ENCODE measurements around the gene TOR1AIP2. TPM values are rescaled to one million over a fixed set of nuclear protein-coding genes. Genes with fewer than 3 reads are reported as not detected.

Gene TOR1AIP2
- total RNA-seq, 1 experiment from 2014 or later: 73.9 TPM

- no peak for DNase-seq
- no peaks in the 10 kb centered on the region for H4K20me1 ChIP-seq (ENCODE audit: control insufficient read depth, insufficient read depth, insufficient read length)
- H2BK15ac ChIP-seq (ENCODE audit: low read depth, low read length): no peak overlapping the region
- no peak for TF ChIP-seq CTCF (conservative IDR thresholded peaks at IDR 0.05)
- no peak overlapping the region for H2BK12ac ChIP-seq (ENCODE audit: insufficient read length, low read depth, low read length)
- no peak overlapping the region for H2AFZ ChIP-seq (ENCODE audit: low read length)
- no peak overlapping the region for H4K5ac ChIP-seq (ENCODE audit: insufficient read length, low read depth, low read length)
- H4K91ac ChIP-seq (ENCODE audit: insufficient read length, low read depth, low read length): no peak overlapping the region
- no peak overlapping the region for H3T11ph ChIP-seq (ENCODE audit: low read length)
- H3K4me1 ChIP-seq (ENCODE audit: insufficient read depth, low read length): no peaks in the 10 kb centered on the region
- no peak overlapping the region for H2BK20ac ChIP-seq (ENCODE audit: low read depth, low read length, poor library complexity, severe bottlenecking)
- no peak overlapping the region for H2BK5ac ChIP-seq (ENCODE audit: insufficient read length, low read length)
- no peak overlapping the region for H3K23ac ChIP-seq (ENCODE audit: insufficient read length, low read depth, low read length)
- Mint-ChIP-seq H3K4me3 (peak overlapping the region in 1 of 2 experiments; percentile 38; a peak in 1 of 5 replicates), H3K27ac (no peak overlapping the region; a peak in 1 of 7 replicates), H3K9me3 (no peaks in the 10 kb centered on the region), H3K36me3 (ENCODE audit: insufficient read depth in 1 of 3, low read depth in 3 of 3) (no peaks in the 10 kb centered on the region), H3K27me3 (ENCODE audit: low read depth) (peaks cover 58% of the 10 kb centered on the region), H3K4me1 (peaks cover 19 to 37% of the 10 kb centered on the region in 2 experiments)
- no peak overlapping the region for H3K4me2 ChIP-seq (ENCODE audit: insufficient read depth, insufficient read length, low read length)
- no peak overlapping the region for H3K4ac ChIP-seq (ENCODE audit: low read depth, low read length)
- H3K79me1 ChIP-seq (ENCODE audit: insufficient read depth, low read depth, low read length, poor library complexity, severe bottlenecking): no peaks in the 10 kb centered on the region
- H3K27me3 ChIP-seq (ENCODE audit: insufficient read depth, low read length): no peaks in the 10 kb centered on the region
- H2BK120ac ChIP-seq (ENCODE audit: low read depth, low read length, poor library complexity, severe bottlenecking): no peak overlapping the region
- no peak overlapping the region for H4K8ac ChIP-seq (replicated peaks; ENCODE audit: insufficient read length, low read depth, low read length)
- H3K9ac ChIP-seq (ENCODE audit: extremely low read depth, insufficient read length, low read length): no peak overlapping the region
- H3K27ac ChIP-seq (ENCODE audit: insufficient read length, low read depth, low read length): no peak overlapping the region
- no CpG with 5 or more reads among the region's 37 CpGs for WGBS (ENCODE audit: extremely low coverage, insufficient read length, low lambda C conversion rate)
- peaks cover 12% of the 10 kb centered on the region for H3K23me2 ChIP-seq (ENCODE audit: insufficient read length, low read depth, low read length, poor library complexity, severe bottlenecking)
- no peak overlapping the region for H3K14ac ChIP-seq (ENCODE audit: insufficient read depth, low read length)
- no peak overlapping the region for H3K18ac ChIP-seq (ENCODE audit: insufficient read length, low read depth, low read length)
- H2AK5ac ChIP-seq (ENCODE audit: insufficient read length, low read length): no peak overlapping the region
- no peaks in the 10 kb centered on the region for H3K9me3 ChIP-seq (ENCODE audit: control insufficient read depth, low read depth, low read length)
- H3K56ac ChIP-seq (ENCODE audit: insufficient read length, low read depth, low read length): no peak overlapping the region
- H3K79me2 ChIP-seq (ENCODE audit: insufficient read depth, low read length): no peaks in the 10 kb centered on the region
Measured at GRCh38 chr1:179812501-179813292, 64.9 kb downstream of the TOR1AIP2 start.

All from H9 (cell line).